Transverse colon (tissue), 4 donors: Measurements from ENCODE around the gene TMC3.

Source experiments
- EP300 ChIP-seq: sonication (generic); formaldehyde crosslinking; IDR thresholded peaks from one replicate; pipeline ENCODE4 v1.6.1; 2017; ENCODE audit warnings: antibody characterized with exemption, low read depth
- POLR2A ChIP-seq: fragments of 450-650 bp; IDR thresholded peaks from one replicate; pipeline ENCODE4 v1.6.1; 2016; ENCODE audit warnings: antibody characterized with exemption, mild to moderate bottlenecking, moderate library complexity
- POLR2AphosphoS5 ChIP-seq, 3 donors: sonication (generic); formaldehyde crosslinking; IDR thresholded peaks; one replicate each; pipeline ENCODE4 v1.6.1; 2016; ENCODE audit warnings: antibody characterized with exemption in 3 of 3
- TF ChIP-seq, protein P1 (sequence below), 5 experiments: fragments of 200-600 bp in 3 of 5; fragments of 450-650 bp in 2 of 5; sonication (generic) in 3 of 5; IDR thresholded peaks; 1 replicate in 2 of 5; 2 replicates in 3 of 5; pipeline ENCODE4 v1.5.1; 2016 to 2017; ENCODE audit warnings: antibody characterized with exemption in 5 of 5, inconsistent platforms in 3 of 5, mild to moderate bottlenecking in 2 of 5, moderate library complexity in 1 of 5

DNA sequence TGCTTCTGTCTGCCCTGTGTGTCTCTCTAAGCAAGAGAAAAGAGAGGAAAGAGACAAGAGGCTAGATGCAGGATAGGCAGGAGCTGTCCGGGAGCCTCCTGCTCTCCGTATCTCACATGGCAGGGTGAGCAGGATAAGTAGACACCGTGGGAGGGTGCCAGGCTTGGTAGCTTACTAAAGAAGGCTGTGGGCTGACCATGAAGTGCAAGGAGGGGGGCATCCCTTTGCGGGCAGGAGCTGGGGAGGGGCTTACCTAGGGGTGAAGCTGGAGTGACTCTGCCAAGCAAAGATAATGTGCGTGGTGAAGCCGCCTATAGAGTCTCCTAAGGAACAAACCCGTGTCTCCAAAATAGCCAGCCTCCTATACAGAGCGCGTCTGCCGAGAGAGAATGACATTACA is 33.7 kb upstream of the TMC3 start:
- TF ChIP-seq POLR2A (no peak), EP300 (no peak), POLR2AphosphoS5 (IDR thresholded peaks at IDR 0.05) (no peak)
- TF ChIP-seq, protein P1, sequence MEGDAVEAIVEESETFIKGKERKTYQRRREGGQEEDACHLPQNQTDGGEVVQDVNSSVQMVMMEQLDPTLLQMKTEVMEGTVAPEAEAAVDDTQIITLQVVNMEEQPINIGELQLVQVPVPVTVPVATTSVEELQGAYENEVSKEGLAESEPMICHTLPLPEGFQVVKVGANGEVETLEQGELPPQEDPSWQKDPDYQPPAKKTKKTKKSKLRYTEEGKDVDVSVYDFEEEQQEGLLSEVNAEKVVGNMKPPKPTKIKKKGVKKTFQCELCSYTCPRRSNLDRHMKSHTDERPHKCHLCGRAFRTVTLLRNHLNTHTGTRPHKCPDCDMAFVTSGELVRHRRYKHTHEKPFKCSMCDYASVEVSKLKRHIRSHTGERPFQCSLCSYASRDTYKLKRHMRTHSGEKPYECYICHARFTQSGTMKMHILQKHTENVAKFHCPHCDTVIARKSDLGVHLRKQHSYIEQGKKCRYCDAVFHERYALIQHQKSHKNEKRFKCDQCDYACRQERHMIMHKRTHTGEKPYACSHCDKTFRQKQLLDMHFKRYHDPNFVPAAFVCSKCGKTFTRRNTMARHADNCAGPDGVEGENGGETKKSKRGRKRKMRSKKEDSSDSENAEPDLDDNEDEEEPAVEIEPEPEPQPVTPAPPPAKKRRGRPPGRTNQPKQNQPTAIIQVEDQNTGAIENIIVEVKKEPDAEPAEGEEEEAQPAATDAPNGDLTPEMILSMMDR (IDR thresholded peaks at IDR 0.05), result no peak
